MM.1S (cell line): ENCODE data around the gene ELF4.

Experiments
- DNase-seq: peaks from one replicate; pipeline ENCODE4 v3.0.0-alpha.2; 2015
- H2AFZ ChIP-seq: fragments of 300-600 bp; sonication (generic); 2 replicates; pipeline ENCODE4 v1.6.0; 2016; ENCODE audit warnings: antibody characterized with exemption, low read length
- H3F3A ChIP-seq: fragments of 300-600 bp; sonication (generic); 2 replicates; pipeline ENCODE4 v1.6.1; 2016; ENCODE audit warnings: mild to moderate bottlenecking, antibody characterized with exemption, low read length, moderate library complexity, mixed read lengths; ENCODE audit not compliant: insufficient read depth
- H3K27ac ChIP-seq: fragments of 300-600 bp; sonication (generic); 2 replicates; pipeline ENCODE4 v1.5.1; 2016; ENCODE audit warnings: mild to moderate bottlenecking, low read length
- H3K27me3 ChIP-seq: fragments of 300-600 bp; sonication (generic); replicated peaks from 2 replicates; pipeline ENCODE4 v1.6.0; 2016; ENCODE audit warnings: low read length; ENCODE audit not compliant: insufficient read depth
- H3K36me3 ChIP-seq: fragments of 300-600 bp; sonication (generic); replicated peaks from 2 replicates; pipeline ENCODE4 v1.6.1; 2016; ENCODE audit warnings: mild to moderate bottlenecking, low read length, mixed read lengths; ENCODE audit not compliant: insufficient read depth
- H3K4me1 ChIP-seq: fragments of 300-600 bp; sonication (generic); 2 replicates; pipeline ENCODE4 v1.6.1; 2016; ENCODE audit warnings: low read length, mixed read lengths
- H3K4me2 ChIP-seq: fragments of 300-600 bp; sonication (generic); 2 replicates; pipeline ENCODE4 v1.6.0; 2016; ENCODE audit warnings: low read depth, low read length
- H3K4me3 ChIP-seq: fragments of 300-600 bp; sonication (generic); 2 replicates; pipeline ENCODE4 v1.5.1; 2016; ENCODE audit warnings: low read length, mixed read lengths
- H3K79me2 ChIP-seq: fragments of 300-600 bp; sonication (generic); 2 replicates; pipeline ENCODE4 v1.6.1; 2016; ENCODE audit warnings: mixed run types, low read length, mixed read lengths
- H3K9ac ChIP-seq: fragments of 300-600 bp; sonication (generic); 2 replicates; pipeline ENCODE4 v1.6.1; 2016; ENCODE audit warnings: low read length, mixed read lengths
- H3K9me2 ChIP-seq: fragments of 300-600 bp; sonication (generic); replicated peaks from 2 replicates; pipeline ENCODE4 v1.6.1; 2016; ENCODE audit warnings: mild to moderate bottlenecking, low read length, mixed read lengths; ENCODE audit not compliant: insufficient read depth
- H3K9me3 ChIP-seq: fragments of 300-600 bp; sonication (generic); replicated peaks from 2 replicates; pipeline ENCODE4 v1.6.1; 2016; ENCODE audit warnings: mild to moderate bottlenecking, low read length, mixed read lengths; ENCODE audit not compliant: insufficient read depth
- H4K20me1 ChIP-seq: fragments of 300-600 bp; sonication (generic); 2 replicates; pipeline ENCODE4 v1.6.1; 2016; ENCODE audit warnings: mild to moderate bottlenecking, low read length, moderate library complexity, mixed read lengths; ENCODE audit not compliant: insufficient read depth
- CTCF ChIP-seq: fragments of 300-600 bp; sonication (generic); IDR thresholded peaks from 2 replicates; pipeline ENCODE4 v1.5.1; 2016; ENCODE audit warnings: antibody characterized with exemption, low read length, mixed read lengths
- EZH2 ChIP-seq: fragments of 300-600 bp; sonication (generic); optimal IDR thresholded peaks from 2 replicates; pipeline ENCODE3; 2017; ENCODE audit warnings: low read depth, mild to moderate bottlenecking, antibody characterized with exemption, low read length, mixed read lengths
- EZH2phosphoT487 ChIP-seq: fragments of 300-600 bp; sonication (generic); IDR thresholded peaks from 2 replicates; pipeline ENCODE4 v1.6.1; 2018; ENCODE audit warnings: antibody characterized with exemption, low read length

Gene ELF4

DNA sequence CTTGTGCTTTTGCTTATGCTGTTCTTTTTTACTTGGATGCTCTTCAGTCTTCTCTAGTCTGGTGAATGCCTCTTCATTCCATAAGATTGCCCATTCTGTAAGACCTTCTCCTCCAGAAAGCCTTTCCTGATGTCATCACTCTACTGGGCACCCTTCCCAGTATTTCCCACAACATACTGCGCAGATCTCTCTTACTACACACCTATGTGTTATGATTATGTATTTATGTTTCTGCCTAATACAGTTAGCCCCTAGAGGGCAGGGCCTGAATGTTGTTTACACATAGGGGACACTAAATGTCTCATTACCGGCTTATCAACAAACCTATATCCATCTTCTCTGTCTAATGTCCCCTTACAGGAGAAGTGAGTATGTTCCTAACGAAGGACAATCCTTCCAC lies 34.2 kb upstream of the ELF4 start:
- Histone ChIP-seq H3K9ac (no peak overlapping the region), H2AFZ (no peak overlapping the region), H3F3A (no peaks in the 10 kb centered on the region), H3K4me3 (no peak overlapping the region), H3K9me2 (no peaks in the 10 kb centered on the region), H3K27me3 (no peaks in the 10 kb centered on the region), H3K4me1 (no peaks in the 10 kb centered on the region), H3K79me2 (no peaks in the 10 kb centered on the region), H3K9me3 (no peaks in the 10 kb centered on the region), H3K36me3 (no peaks in the 10 kb centered on the region; the same call in 1 of the 2 replicates), H3K27ac (no peak overlapping the region), H4K20me1 (no peaks in the 10 kb centered on the region), H3K4me2 (no peak overlapping the region)
- no peak for DNase-seq
- TF ChIP-seq EZH2: no peak
- TF ChIP-seq CTCF: no peak
- no peak for TF ChIP-seq EZH2phosphoT487

DNA sequence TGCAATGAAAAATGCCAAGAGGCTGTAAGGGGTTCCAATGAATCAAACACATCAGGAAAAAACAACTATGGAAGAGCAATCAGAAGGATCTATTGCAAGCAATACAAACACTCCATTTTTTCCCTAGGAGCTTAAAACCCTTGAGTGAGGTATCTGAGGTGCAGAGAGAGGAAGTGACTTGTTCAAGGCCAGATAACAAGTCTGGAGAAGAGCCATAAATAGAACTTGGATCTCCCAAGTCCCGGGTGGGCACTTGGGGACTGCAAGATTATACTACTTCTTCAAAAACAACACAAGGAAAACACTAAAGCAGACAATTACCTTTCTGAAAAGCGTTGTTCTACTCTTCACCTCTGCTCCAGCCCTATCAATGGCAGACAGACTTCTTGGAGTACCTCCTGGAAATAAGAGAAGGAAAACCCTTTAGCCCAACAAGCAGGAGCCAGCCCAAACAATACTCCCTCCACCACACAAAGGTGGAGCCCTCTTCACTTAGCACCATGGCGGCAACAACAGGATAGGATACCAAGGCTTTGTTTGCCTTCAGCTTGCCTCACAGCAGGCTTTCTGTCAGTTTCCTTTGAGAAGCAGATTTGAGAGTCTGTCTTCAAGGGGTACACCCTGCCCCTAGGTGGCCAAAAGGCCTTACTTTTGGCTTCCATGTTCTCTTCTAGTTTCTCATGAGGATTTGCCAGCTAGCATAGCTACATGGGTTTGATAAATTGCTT lies 29.3 kb upstream of the ELF4 start:
- no peak for TF ChIP-seq EZH2
- TF ChIP-seq EZH2phosphoT487: no peak
- TF ChIP-seq CTCF: no peak
- no peak overlapping the region for H3K9ac ChIP-seq
- H3F3A ChIP-seq: no peaks in the 10 kb centered on the region
- H3K27me3 ChIP-seq: no peaks in the 10 kb centered on the region
- H3K27ac ChIP-seq: no peak overlapping the region
- H3K4me2 ChIP-seq: no peak overlapping the region
- DNase-seq: no peak
- no peaks in the 10 kb centered on the region for H3K9me2 ChIP-seq
- H3K4me1 ChIP-seq: no peaks in the 10 kb centered on the region
- no peaks in the 10 kb centered on the region for H3K9me3 ChIP-seq
- no peak overlapping the region for H2AFZ ChIP-seq
- no peak overlapping the region for H3K4me3 ChIP-seq
- no peaks in the 10 kb centered on the region for H4K20me1 ChIP-seq
- H3K36me3 ChIP-seq: no peaks in the 10 kb centered on the region; the same call in 1 of the 2 replicates
- no peaks in the 10 kb centered on the region for H3K79me2 ChIP-seq

GRCh38 chrX:130136961-130137360 lies 26.7 kb upstream of the ELF4 start:
- Histone ChIP-seq H4K20me1 (no peaks in the 10 kb centered on the region), H3K27ac (no peak overlapping the region)

More at GRCh38 chrX:130136961-130137360, 26.7 kb upstream of the ELF4 start:
- Histone ChIP-seq H3K9ac (no peak overlapping the region), H3K4me3 (no peak overlapping the region), H3K79me2 (no peaks in the 10 kb centered on the region), H3K4me1 (no peaks in the 10 kb centered on the region), H3K9me3 (no peaks in the 10 kb centered on the region), H3K9me2 (no peaks in the 10 kb centered on the region), H3F3A (no peaks in the 10 kb centered on the region), H2AFZ (no peak overlapping the region), H3K27me3 (no peaks in the 10 kb centered on the region), H3K36me3 (no peaks in the 10 kb centered on the region), H3K4me2 (no peak overlapping the region)
- TF ChIP-seq CTCF (no peak), EZH2phosphoT487 (no peak), EZH2 (no peak)
- DNase-seq: no peak
